ENCODE measurements around the gene DNAH3. TPM values are rescaled to one million over a fixed set of nuclear protein-coding genes. Genes with fewer than 3 reads are reported as not detected.

DNAH3 gene
- total RNA-seq, 1 experiment from 2014 or later = 0.24 TPM

- H3T11ph ChIP-seq (ENCODE audit: low read length) = no peak overlapping the region
- no peaks in the 10 kb centered on the region for H3K27me3 Mint-ChIP-seq (ENCODE audit: low read depth)
- no peak overlapping the region for H3K9ac ChIP-seq (ENCODE audit: extremely low read depth, insufficient read length, low read length)
- no peak overlapping the region for H2BK120ac ChIP-seq (ENCODE audit: low read depth, low read length, poor library complexity, severe bottlenecking)
- no peak overlapping the region for H4K5ac ChIP-seq (ENCODE audit: insufficient read length, low read depth, low read length)
- peaks cover 21% of the 10 kb centered on the region; the same call in 1 of the 2 replicates for H3K79me2 ChIP-seq (ENCODE audit: insufficient read depth, low read length)
- H2AK5ac ChIP-seq (ENCODE audit: insufficient read length, low read length) = no peak overlapping the region
- H3K4me3 Mint-ChIP-seq = no peak overlapping the region
- no peak overlapping the region for H4K91ac ChIP-seq (ENCODE audit: insufficient read length, low read depth, low read length)
- no peak overlapping the region for H4K8ac ChIP-seq (replicated peaks; ENCODE audit: insufficient read length, low read depth, low read length)
- H3K27ac Mint-ChIP-seq = no peak overlapping the region; a peak in 1 of 7 replicates
- peaks cover 32 to 34% of the 10 kb centered on the region in 2 experiments for H3K4me1 Mint-ChIP-seq
- no peak overlapping the region for H2BK5ac ChIP-seq (ENCODE audit: insufficient read length, low read length)
- H3K14ac ChIP-seq (ENCODE audit: insufficient read depth, low read length) = no peak overlapping the region
- H3K18ac ChIP-seq (ENCODE audit: insufficient read length, low read depth, low read length) = no peak overlapping the region
- H2BK12ac ChIP-seq (ENCODE audit: insufficient read length, low read depth, low read length) = no peak overlapping the region
- H3K9me3 Mint-ChIP-seq = no peaks in the 10 kb centered on the region
- TF ChIP-seq CTCF (conservative IDR thresholded peaks at IDR 0.05) = no peak
- H4K20me1 ChIP-seq (ENCODE audit: control insufficient read depth, insufficient read depth, insufficient read length) = no peaks in the 10 kb centered on the region
- peaks cover 5% of the 10 kb centered on the region for H3K79me1 ChIP-seq (ENCODE audit: insufficient read depth, low read depth, low read length, poor library complexity, severe bottlenecking)
- no peak overlapping the region for H3K27ac ChIP-seq (ENCODE audit: insufficient read length, low read depth, low read length)
- no peaks in the 10 kb centered on the region for H3K9me3 ChIP-seq (ENCODE audit: control insufficient read depth, low read depth, low read length)
- H2AFZ ChIP-seq (ENCODE audit: low read length) = no peak overlapping the region
- no peak overlapping the region for H3K56ac ChIP-seq (ENCODE audit: insufficient read length, low read depth, low read length)
- H3K4ac ChIP-seq (ENCODE audit: low read depth, low read length) = no peak overlapping the region
- peaks cover 4% of the 10 kb centered on the region; the same call in 1 of the 2 replicates for H3K4me1 ChIP-seq (ENCODE audit: insufficient read depth, low read length)
- H3K36me3 Mint-ChIP-seq (ENCODE audit: insufficient read depth in 1 of 3, low read depth in 3 of 3) = peaks cover 13 to 42% (median 21%) of the 10 kb centered on the region in 3 experiments; a peak in 6 of 7 replicates
- DNase-seq = no peak
- no peak overlapping the region for H3K4me2 ChIP-seq (ENCODE audit: insufficient read depth, insufficient read length, low read length)
- no peak overlapping the region for H2BK20ac ChIP-seq (ENCODE audit: low read depth, low read length, poor library complexity, severe bottlenecking)
- no peak overlapping the region for H2BK15ac ChIP-seq (ENCODE audit: low read depth, low read length)
- H3K23me2 ChIP-seq (ENCODE audit: insufficient read length, low read depth, low read length, poor library complexity, severe bottlenecking) = peaks cover 3% of the 10 kb centered on the region
- no peak overlapping the region for H3K23ac ChIP-seq (ENCODE audit: insufficient read length, low read depth, low read length)
- no peaks in the 10 kb centered on the region for H3K27me3 ChIP-seq (ENCODE audit: insufficient read depth, low read length)
- no CpG with 5 or more reads among the region's 2 CpGs for WGBS (ENCODE audit: extremely low coverage, insufficient read length, low lambda C conversion rate)
These were observed 256.3 kb downstream of the DNAH3 start for GRCh38 chr16:20894388-20894787.

All from H9 (cell line).